VCaP (cell line): ENCODE data around the gene CEACAM19.

Source experiments
- H3K27ac ChIP-seq: fragments of 450-650 bp; 2 replicates; pipeline ENCODE4 v1.5.1; 2017
- TF ChIP-seq, protein P1 (sequence below): fragments of 450-650 bp; conservative IDR thresholded peaks from 2 replicates; pipeline ENCODE4 v1.5.1; 2017; ENCODE audit warnings: mild to moderate bottlenecking, moderate library complexity

Gene CEACAM19

DNA sequence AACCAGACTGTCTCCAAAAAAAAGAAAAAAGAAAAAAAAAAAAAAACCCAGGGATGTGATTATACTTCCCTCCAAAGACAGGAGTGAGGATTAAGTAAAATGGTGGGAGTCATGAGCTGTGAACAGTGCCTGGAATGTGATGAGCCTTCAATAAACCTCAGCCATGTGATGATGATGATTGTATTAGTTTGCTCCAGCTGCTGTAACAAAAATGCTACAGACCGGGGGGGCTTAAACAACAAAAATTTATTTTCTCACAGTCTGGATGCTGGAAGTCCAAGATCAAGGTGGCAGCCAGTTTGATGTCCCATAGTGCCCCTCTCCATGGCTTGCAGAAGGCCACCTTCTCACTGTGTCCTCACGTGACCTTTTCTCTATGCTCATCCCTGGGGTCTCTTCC lies 36.5 kb upstream of the CEACAM19 start:
- no peak overlapping the region for H3K27ac ChIP-seq
- TF ChIP-seq, protein P1, sequence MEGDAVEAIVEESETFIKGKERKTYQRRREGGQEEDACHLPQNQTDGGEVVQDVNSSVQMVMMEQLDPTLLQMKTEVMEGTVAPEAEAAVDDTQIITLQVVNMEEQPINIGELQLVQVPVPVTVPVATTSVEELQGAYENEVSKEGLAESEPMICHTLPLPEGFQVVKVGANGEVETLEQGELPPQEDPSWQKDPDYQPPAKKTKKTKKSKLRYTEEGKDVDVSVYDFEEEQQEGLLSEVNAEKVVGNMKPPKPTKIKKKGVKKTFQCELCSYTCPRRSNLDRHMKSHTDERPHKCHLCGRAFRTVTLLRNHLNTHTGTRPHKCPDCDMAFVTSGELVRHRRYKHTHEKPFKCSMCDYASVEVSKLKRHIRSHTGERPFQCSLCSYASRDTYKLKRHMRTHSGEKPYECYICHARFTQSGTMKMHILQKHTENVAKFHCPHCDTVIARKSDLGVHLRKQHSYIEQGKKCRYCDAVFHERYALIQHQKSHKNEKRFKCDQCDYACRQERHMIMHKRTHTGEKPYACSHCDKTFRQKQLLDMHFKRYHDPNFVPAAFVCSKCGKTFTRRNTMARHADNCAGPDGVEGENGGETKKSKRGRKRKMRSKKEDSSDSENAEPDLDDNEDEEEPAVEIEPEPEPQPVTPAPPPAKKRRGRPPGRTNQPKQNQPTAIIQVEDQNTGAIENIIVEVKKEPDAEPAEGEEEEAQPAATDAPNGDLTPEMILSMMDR: no peak

DNA sequence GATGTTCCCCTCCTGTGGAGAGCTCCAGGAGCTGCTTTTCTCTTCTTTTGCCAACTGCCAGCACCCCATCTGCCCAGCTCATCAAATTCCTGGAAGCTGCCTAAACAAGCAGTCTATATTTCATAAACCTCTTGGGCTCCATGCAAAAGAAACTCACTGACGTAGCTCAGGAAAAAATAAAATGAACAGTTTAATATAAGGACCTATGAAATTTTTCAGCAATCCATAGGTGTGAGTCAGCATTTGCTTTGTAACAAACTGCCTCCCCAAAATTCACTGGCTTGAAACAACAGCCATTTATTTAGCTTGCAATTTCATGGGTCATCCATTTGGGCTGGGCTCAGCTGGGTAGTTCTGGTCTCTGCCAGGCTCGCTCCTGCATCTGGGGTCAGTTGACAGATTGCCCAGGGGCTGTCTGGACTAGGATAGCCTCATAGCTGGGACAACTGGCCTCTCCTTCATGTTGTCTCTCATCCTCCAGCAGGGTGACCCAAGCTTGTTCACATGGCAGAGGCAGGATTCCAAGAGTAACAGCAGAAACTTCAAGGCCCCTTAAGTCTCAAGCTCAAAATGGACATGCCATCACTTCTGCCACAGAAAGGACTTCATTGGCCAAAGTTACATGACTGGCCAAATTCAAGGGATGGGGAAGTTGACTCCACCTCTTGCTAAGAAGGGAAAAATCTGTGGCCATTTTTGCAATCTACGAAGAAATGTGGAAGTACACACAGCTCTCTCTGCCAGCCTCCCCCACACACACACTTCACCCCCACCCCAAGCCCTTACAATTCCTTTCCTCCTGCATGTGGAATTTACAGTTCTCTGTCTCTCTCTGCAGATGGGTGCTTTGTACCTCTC lies 35.5 kb upstream of the CEACAM19 start:
- TF ChIP-seq, protein P1: no peak
- no peak overlapping the region for H3K27ac ChIP-seq

DNA sequence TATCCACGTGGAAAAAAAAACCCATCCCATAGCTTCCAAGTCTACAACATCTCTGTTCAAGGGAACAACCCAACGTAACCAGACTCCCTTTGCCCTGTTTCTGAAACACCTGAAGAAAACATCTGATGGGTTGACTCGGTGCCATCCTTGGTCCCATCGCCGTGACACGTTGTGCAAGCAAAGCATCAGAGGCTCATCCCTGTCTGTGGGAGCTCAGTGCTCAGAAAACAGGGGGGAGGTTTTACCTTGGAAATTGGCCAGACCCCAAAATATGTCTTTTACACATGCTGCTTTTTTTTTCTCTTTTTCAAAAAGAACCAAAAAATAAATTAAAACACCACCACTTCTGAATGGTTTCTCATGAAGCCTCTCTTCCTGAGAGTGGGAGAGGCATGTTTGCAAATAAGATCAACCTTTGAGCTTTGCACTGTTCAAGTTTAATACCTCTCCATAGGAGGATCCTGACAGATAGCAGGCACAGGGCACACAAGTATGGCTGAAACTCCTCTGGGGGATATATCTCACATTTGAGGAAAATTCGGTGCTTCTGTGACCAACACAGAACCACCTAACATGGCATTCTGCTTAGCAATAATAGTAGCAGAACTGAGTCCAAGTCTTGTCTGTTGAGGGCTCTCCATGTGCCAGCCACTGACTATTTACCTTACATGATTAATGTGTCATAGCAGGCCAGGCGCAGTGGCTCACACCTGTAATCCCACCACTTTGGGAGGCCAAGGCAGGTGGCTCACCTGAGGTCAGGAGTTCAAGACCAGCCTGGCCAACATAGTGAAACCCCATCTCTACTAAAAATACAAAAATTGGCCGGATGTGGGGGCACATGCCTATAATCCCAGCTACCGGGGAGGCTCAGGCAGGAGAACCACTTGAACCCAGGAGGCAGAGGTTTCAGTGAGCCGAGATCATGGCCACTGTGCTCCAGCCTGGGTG lies 34.6 kb upstream of the CEACAM19 start:
- TF ChIP-seq, protein P1: no peak
- peak overlapping the region; percentile 93 for H3K27ac ChIP-seq

DNA sequence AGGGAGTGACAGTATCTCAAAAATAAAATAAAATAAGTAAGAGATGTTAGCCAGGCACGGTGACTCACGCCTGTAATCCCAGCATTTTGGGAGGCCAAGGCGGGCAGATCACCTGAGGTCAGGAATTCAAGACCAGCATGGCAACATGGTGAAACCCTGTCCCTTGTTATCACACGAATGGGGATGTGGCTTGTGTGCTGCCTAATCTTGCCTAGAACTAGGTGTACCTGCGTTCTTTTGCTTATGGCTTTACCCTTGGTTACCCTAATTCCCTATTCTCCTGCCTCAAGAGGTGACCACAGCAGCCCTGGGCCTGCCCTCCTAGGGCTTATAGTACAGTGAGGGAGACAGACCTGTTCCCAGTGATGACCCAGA lies 33.9 kb upstream of the CEACAM19 start:
- TF ChIP-seq, protein P1: no peak
- H3K27ac ChIP-seq: peak overlapping the region; percentile 93

DNA sequence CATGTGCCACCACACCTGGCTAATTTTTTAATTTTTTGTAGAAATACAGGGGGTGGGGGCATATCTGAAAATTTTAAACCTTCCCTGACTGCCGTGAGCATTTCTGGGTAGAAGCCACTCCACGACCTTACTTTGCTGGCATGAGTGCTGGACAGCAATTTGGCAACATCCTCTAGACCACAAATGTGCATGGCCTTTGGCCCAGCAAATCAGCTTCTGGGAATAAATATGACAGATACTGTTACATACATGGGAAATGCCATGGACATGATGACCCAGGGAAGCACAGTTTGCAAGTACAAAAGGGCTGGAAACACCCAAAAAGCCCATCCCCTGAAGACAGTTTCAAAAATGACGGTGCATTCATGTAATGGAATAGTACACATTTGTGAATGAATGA lies 30.8 kb upstream of the CEACAM19 start:
- H3K27ac ChIP-seq: peak overlapping the region; percentile 93
- TF ChIP-seq, protein P1: no peak

DNA sequence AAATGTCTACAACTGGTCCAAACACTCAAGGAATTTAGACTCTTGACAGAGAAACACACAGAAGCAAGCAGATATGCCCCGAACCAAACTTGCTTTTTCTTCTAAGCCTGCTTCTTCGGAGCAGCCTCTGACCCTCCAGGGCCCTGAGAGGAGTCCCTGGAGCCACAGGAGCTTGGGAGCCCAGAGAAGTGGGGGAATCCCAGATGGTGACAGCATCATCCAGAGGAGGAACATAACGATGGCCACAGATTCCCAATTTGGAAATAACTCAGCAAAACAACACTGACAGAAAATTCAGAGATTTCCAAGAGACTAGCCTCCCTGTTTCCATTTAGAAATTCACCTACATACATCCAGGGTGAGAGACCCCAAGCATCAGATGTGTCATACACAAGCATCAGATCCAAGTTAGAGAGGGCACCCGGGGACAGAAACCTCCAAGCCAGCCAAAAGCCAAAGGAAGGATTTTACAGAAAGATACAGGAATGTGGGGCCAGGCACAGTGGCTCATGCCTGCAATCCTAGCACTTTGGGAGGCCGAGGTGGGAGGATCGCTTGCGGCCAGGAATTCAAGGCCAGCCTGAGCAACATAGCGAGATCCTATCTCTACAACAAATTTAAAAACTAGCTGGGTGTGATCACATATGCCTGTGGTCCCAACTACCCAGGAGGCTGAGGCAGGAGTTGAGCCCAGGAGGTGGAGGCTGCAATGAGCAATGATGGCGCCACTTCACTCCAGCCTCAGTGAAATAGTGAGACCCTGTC lies 29.6 kb upstream of the CEACAM19 start:
- H3K27ac ChIP-seq: peak overlapping the region; percentile 93; the same call in 1 of the 2 replicates
- TF ChIP-seq, protein P1: no peak
